ENCODE data around the gene EGFLAM.

GRCh38 chr5:38284384-38284783 lies 26.0 kb downstream of the EGFLAM start:
- TF ChIP-seq CTCF (conservative IDR thresholded peaks at IDR 0.05 in 1 of 2, IDR thresholded peaks at IDR 0.05 in 1 of 2; ENCODE audit: extremely low read depth in 1 of 2, insufficient read depth in 1 of 2, low read depth in 1 of 2, low read length in 2 of 2) (no peak), EZH2 (IDR thresholded peaks at IDR 0.05; ENCODE audit: borderline replicate concordance, low read length) (no peak)

Data from mammary epithelial cell (primary cell).